Prostate gland (tissue), 2 donors: ENCODE measurements around the gene PNMA5.

ENCODE experiments used
- CTCF ChIP-seq, 4 experiments: fragments of 200-600 bp in 2 of 4; fragments of 450-650 bp in 2 of 4; sonication (generic) in 2 of 4; IDR thresholded peaks; 1 replicate in 3 of 4; 2 replicates in 1 of 4; pipeline ENCODE4 v1.5.1; 2016 to 2019; ENCODE audit warnings: antibody characterized with exemption in 4 of 4, mild to moderate bottlenecking in 2 of 4, moderate library complexity in 2 of 4
- POLR2AphosphoS5 ChIP-seq: sonication (generic); formaldehyde crosslinking; IDR thresholded peaks from one replicate; pipeline ENCODE4 v1.6.1; 2017; ENCODE audit warnings: antibody characterized with exemption

- TF ChIP-seq CTCF (IDR thresholded peaks at IDR 0.05), result no peak
- TF ChIP-seq POLR2AphosphoS5, result no peak
Measured at GRCh38 chrX:152960115-152960514, 33.8 kb downstream of the PNMA5 start.
